ENCODE measurements around the gene SPRING1.
"Not testable (repeated sequence)": the region's sequence is repeated elsewhere in the genome, so short reads cannot be mapped to it uniquely, and the experiment has no call there.

SPRING1 gene

GRCh38 chr12:116737774-116738657, at the start of gene SPRING1, which contains the start of gene RNFT2:
Gene SPRING1 (minus strand): TSS chr12:116738069. CDS start chr12:116737900, 169 bp downstream.
Gene RNFT2 (plus strand): TSS chr12:116738315. CDS start chr12:116740498, 2,183 bp downstream.
- DNase-seq, result peak; percentile 99

GRCh38 chr12:116784238-116784612, 46.4 kb upstream of the SPRING1 start:
- no peak for DNase-seq

GRCh38 chr12:116783525-116784237, 45.8 kb upstream of the SPRING1 start:
- DNase-seq, result no peak

GRCh38 chr12:116780942-116781341, 43.1 kb upstream of the SPRING1 start:
- DNase-seq, result no peak

GRCh38 chr12:116779597-116779996, 41.7 kb upstream of the SPRING1 start:
- no peak for DNase-seq

GRCh38 chr12:116777245-116777644, 39.4 kb upstream of the SPRING1 start:
- DNase-seq, result no peak

GRCh38 chr12:116774020-116774419, 36.2 kb upstream of the SPRING1 start:
- DNase-seq, result no peak

GRCh38 chr12:116773276-116773731, 35.4 kb upstream of the SPRING1 start:
- no peak for DNase-seq

GRCh38 chr12:116771651-116772050, 33.8 kb upstream of the SPRING1 start:
- no peak for DNase-seq

GRCh38 chr12:116766746-116767145, 28.9 kb upstream of the SPRING1 start:
- DNase-seq, result no peak

GRCh38 chr12:116766285-116766684, 28.4 kb upstream of the SPRING1 start:
- DNase-seq, result no peak

- no peak for DNase-seq
These were observed 27.4 kb upstream of the SPRING1 start for GRCh38 chr12:116765271-116765670.

GRCh38 chr12:116761499-116761898, 23.6 kb upstream of the SPRING1 start:
- no peak for DNase-seq

- no peak for DNase-seq
These were observed 22.8 kb upstream of the SPRING1 start for GRCh38 chr12:116760622-116761020.

- no peak for DNase-seq
These were observed 22.1 kb upstream of the SPRING1 start for GRCh38 chr12:116759783-116760621.

GRCh38 chr12:116754783-116755182, 16.9 kb upstream of the SPRING1 start:
- not testable (repeated sequence) for DNase-seq

- DNase-seq, result not testable (repeated sequence)
These were observed 16.2 kb upstream of the SPRING1 start for GRCh38 chr12:116754097-116754496.

- DNase-seq, result no peak
These were observed 12.4 kb upstream of the SPRING1 start for GRCh38 chr12:116750298-116750697.

- no peak for DNase-seq
These were observed 12.0 kb upstream of the SPRING1 start for GRCh38 chr12:116749884-116750283.

- no peak for DNase-seq
These were observed 7.7 kb upstream of the SPRING1 start for GRCh38 chr12:116745554-116745953.

- no peak for DNase-seq
These were observed 6.9 kb upstream of the SPRING1 start for GRCh38 chr12:116744766-116745165.

- DNase-seq, result not testable (repeated sequence)
These were observed 4.9 kb upstream of the SPRING1 start for GRCh38 chr12:116742787-116743186.

- no peak for DNase-seq
These were observed 1.6 kb upstream of the SPRING1 start for GRCh38 chr12:116739381-116739887.
